CD4-positive, alpha-beta T cell treated with Interleukin-6 for 4 hours (primary cell): Measurements from ENCODE around the gene CSF3.
"Not testable (repeated sequence)": the region's sequence is repeated elsewhere in the genome, so short reads cannot be mapped to it uniquely, and the experiment has no call there.

ENCODE experiments used
- DNase-seq: peaks from one replicate; pipeline ENCODE4 v3.0.0-alpha.2; 2020; ENCODE audit warnings: mixed read lengths

The CSF3 gene

DNA sequence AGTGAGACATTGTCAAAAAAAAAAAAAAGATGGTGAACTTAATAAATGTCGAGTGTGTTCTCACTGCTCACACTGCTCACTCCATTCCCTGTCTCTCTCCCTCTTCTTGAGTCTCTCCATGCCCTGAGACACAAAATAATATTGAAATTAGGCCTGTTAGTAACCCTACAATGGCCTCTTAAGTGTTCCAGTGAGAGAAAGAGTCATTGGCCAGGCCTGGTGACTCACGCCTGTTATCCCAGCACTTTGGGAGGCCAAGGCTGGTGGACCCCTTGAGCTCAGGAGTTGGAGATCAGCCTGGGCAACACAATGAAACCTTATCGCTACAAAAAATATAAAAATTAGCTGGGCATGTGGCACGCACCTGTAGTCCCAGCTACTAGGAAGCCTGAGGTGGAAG lies 16.2 kb upstream of the CSF3 start:
- no peak for DNase-seq

DNA sequence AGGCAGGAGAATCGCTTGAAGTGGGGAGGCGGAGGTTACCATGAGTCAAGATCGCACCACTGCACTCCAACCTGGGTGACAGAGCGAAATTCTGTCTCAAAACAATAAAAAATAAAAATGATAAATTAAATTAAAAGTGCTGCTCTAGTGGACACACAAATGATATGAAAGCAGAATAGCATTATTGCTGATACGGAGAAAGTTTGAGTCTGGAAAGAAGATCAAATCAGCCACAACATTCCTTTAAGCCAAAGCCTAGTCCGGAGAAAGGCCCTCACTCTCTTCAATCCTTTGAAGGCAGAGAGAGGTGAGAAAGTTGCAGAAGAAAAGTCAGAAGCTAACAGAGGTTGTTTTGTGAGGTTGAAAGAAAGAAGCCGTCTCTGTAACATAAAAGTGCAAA lies 15.1 kb upstream of the CSF3 start:
- no peak for DNase-seq

DNA sequence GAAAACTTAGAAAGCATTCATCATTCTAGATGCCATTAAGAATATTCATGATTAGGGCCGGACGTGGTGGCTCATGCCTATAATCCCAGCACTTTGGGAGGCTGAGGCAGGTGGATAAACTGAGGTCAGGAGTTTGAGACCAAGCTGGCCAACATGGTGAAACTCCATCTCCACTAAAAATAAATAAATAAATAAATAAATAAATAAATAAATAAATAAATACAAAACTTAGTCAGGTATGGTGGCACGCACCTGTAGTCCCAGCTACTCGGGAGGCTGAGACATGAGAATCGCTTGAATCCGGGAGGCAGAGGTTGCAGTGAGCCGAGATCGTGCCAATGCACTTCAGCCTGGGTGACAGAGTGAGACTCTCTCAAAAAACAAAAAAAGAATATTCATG lies 13.9 kb upstream of the CSF3 start:
- DNase-seq: not testable (repeated sequence)

DNA sequence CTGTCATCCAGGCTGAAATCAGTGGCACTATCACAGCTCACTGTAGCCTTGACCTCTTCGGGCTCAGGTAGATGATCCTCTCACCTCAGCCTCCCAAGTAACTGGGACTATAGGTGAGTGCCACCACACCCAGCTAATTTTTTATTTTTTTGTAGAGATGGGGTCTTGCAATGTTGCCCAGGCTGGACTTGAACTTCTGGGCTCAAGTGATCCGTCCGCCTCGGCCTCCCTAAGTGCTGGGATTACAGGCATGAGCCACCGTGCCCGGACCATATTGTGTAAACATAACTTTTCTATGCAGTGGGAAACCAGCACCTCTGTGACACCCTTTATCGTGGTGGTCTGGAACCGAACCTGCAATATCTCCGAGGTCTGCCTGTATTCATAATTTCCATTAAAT lies 11.2 kb upstream of the CSF3 start:
- no peak for DNase-seq

DNA sequence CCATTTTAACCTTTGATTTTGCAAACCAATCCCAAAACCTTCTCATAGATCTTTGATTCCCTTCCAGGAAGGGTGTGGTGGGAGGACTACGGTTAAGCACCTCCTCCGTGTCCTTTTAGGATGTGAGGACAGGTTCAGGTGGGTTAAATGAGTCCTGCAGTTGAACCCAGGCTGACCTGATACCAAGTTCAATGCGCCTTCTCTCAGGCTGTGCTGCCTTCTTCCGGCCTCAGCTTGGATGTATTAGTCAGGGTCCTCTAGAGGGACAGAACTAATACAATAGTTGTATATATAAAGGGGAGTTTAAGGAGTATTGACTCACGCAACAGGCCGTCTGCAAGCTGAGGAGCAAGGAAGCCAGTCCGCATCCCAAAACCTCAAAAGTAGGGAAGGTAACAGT lies 10.5 kb upstream of the CSF3 start:
- DNase-seq: no peak

DNA sequence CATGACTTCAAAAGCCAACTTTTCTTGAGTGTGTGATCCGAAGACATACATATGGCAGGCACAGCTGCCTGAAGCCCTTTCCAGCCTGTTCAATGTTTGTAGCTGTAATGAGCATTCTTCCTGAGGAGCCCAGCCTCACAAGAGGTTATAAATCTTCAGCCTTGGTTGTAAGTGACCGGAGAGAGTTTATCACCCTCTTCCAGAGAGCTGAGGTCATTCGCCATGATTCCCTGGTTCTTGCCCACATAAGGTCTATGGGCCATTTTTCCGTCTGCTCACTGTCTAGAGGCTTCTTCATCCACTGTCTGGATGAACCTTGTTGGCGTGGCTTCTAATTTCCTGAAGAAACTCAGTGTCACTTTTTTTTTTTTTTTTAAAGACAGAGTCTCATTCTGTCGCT lies 9.7 kb upstream of the CSF3 start:
- no peak for DNase-seq

DNA sequence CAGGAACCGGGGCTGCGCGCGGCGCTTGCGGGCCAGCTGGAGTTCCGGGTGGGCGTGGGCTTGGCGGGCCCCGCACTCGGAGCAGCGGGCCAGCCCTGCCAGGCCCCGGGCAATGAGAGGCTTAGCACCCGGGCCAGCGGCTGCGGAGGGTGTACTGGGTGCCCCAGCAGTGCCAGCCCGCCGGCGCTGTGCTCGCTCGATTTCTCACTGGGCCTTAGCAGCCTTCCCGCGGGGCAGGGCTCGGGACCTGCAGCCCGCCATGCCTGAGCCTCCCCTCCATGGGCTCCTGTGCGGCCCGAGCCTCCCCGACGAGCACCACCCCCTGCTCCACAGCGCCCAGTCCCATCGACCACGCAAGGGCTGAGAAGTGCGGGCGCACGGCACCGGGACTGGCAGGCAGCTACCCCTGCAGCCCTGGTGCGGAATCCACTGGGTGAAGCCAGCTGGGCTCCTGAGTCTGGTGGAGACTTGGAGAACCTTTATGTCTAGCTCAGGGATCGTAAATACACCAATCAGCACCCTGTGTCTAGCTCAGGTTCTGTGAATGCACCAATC lies 4.2 kb upstream of the CSF3 start:
- DNase-seq: not testable (repeated sequence)

DNA sequence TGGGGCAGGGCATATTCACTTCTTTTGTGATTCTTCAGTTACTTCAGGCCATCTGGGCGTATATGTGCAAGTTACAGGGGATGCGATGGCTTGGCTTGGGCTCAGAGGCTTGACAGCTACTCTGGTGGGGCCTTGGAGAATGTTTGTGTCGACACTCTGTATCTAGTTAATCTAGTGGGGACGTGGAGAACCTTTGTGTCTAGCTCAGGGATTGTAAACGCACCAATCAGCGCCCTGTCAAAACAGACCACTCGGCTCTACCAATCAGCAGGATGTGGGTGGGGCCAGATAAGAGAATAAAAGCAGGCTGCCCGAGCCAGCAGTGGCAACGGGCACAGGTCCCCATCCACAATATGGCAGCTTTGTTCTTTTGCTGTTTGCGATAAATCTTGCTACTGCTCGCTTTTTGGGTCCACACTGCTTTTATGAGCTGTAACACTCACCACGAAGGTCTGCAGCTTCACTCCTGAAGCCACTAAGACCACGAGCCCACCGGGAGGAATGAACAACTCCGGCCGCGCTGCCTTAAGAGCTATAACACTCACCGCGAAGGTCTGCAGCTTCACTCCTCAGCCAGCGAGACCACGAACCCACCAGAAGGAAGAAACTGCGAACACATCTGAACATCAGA lies 3.1 kb upstream of the CSF3 start:
- DNase-seq: not testable (repeated sequence)

DNA sequence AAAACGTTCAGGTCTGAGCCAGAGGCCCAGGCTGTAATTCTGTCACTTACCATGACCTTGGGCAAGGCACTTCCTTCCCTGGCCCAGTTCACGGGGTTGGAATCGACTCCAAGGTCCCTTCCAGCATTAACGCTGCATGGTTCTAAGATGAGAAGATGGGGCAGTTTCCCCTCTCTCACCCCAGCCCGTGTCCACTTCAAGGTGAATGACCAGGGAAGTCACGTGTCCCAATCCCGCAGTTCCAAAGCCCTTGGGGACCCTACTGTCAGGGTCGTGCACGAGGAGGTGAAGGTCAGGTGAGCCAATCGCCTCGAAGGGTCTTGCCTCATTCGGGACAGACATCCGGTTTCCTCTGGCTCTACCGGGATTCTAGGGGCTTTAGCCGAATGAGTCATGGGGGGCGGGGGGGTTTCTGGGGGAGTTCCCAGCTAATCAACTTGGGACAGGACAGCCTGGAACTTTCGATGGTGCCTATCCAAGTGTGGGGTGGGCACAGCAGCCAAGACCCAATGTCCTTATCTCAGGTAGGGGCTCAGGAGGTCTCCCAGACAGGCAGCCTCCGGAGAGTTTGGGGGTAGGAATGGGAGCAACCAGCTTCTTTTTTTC lies 762 bp upstream of the CSF3 start:
- DNase-seq: no peak

DNA sequence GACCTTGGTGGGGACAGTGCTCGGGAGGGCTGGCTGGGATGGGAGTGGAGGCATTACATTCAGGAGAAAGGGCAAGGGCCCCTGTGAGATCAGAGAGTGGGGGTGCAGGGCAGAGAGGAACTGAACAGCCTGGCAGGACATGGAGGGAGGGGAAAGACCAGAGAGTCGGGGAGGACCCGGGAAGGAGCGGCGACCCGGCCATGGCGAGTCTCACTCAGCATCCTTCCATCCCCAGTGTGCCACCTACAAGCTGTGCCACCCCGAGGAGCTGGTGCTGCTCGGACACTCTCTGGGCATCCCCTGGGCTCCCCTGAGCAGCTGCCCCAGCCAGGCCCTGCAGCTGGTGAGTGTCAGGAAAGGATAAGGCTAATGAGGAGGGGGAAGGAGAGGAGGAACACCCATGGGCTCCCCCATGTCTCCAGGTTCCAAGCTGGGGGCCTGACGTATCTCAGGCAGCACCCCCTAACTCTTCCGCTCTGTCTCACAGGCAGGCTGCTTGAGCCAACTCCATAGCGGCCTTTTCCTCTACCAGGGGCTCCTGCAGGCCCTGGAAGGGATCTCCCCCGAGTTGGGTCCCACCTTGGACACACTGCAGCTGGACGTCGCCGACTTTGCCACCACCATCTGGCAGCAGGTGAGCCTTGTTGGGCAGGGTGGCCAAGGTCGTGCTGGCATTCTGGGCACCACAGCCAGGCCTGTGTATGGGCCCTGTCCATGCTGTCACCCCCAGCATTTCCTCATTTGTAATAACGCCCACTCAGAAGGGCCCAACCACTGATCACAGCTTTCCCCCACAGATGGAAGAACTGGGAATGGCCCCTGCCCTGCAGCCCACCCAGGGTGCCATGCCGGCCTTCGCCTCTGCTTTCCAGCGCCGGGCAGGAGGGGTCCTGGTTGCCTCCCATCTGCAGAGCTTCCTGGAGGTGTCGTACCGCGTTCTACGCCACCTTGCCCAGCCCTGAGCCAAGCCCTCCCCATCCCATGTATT lies 1.1 kb downstream of the CSF3 start:
- no peak for DNase-seq

DNA sequence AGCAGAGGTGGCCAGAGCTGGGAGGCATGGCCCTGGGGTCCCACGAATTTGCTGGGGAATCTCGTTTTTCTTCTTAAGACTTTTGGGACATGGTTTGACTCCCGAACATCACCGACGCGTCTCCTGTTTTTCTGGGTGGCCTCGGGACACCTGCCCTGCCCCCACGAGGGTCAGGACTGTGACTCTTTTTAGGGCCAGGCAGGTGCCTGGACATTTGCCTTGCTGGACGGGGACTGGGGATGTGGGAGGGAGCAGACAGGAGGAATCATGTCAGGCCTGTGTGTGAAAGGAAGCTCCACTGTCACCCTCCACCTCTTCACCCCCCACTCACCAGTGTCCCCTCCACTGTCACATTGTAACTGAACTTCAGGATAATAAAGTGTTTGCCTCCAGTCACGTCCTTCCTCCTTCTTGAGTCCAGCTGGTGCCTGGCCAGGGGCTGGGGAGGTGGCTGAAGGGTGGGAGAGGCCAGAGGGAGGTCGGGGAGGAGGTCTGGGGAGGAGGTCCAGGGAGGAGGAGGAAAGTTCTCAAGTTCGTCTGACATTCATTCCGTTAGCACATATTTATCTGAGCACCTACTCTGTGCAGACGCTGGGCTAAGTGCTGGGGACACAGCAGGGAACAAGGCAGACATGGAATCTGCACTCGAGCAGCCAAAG lies 2.3 kb downstream of the CSF3 start:
- DNase-seq: no peak

DNA sequence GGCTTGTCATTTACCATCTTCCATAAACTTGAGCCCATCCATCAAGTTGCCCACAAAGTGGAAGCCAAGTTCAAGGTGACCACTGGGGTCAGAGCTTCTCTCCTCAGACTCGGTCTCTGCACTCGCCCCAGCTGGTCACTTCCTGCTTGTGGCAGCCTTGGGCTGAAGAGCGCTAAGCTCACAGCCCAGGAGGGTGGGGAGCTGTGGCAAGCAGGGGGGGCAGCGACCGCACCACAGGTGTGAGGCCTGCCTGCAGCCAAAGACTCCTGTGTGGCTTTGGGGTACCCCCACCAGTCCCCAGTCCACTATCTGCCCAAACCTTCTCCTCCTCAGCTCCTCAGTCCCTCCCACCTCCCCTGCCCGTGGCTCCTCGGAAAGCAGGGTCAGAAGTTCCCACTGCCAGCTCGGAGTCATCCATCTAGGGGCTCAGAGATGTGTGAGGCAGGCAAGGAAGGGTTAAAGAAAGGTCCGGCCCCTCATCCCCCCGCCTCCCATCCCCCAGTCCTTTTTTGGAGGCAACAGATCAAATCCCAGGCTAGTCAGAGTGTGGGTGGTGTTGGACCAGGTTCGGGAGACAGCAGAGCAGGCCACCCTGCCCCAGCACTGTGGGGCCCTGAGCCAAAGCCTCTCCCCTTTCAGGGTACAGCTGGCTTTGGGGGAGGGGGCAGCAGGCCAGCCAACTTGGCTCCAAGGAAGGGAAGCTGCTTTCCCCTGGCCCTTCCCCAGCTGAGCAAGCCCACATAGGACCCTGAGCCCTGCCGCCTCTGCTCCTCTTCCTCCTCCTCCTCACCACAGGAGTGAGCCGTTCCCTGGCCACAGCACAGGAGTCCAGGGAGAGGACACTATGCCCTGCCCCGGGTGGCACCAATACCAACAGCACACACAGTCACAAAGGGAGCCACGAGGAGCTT lies 3.2 kb downstream of the CSF3 start:
- no peak for DNase-seq

DNA sequence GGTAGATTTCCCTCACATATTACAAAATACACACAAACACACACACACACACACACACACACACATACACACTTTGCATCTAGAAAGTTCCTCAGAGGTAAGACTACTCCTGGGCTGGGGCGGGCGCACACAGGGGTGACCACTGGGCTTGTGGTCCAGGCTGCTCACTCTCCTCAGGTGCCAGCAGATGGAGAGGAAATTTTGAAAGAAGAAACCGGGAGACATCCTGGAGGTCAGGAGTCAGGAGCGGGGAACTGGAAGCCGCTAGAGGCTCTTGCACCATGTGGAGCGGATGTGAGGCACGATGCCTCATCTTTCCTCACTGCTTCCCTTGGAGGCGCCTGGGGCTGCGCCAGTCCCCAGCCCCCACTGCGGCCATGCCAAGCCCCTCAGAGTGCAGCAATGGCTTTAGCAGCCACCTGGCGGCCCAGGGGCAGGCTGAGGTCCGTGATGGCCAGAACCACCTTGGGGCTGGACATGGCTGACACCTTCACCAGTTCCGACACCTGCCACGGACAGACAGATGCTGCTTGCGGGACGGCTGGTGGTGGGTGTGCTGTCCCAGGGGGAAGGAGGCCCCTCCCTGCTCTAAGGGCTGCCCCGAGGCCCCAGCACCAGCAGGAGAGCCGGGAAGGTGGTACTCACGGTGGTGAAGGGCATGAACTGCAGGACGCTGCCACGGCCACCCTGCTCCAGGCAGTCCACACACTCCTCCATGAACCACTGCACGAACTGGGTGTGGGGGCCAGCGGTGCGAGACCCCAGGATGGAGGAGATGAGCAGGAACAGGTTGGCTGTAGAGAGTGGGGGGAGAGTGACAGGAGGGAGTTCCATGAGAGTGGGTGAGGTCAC lies 4.1 kb downstream of the CSF3 start:
- DNase-seq: no peak

DNA sequence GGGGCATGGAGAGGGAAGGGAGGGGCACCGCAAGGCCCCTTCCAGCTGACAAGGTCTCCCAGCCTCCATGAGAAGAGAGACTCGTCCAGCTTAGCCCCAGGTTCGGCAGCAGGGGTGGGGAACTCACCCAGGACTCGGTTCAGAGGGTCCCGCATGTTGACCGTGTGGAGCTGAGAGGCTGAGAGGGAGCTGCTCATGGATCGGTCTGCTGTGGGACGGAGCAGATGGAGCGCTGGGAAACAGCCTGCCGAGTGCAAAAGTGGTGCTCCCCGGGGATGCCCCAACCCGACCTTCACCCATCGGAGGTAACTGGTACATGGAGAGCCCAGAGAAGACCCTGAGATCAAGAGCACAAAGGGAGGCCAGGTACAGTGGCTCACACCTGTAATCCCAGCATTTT lies 4.9 kb downstream of the CSF3 start:
- DNase-seq: no peak

DNA sequence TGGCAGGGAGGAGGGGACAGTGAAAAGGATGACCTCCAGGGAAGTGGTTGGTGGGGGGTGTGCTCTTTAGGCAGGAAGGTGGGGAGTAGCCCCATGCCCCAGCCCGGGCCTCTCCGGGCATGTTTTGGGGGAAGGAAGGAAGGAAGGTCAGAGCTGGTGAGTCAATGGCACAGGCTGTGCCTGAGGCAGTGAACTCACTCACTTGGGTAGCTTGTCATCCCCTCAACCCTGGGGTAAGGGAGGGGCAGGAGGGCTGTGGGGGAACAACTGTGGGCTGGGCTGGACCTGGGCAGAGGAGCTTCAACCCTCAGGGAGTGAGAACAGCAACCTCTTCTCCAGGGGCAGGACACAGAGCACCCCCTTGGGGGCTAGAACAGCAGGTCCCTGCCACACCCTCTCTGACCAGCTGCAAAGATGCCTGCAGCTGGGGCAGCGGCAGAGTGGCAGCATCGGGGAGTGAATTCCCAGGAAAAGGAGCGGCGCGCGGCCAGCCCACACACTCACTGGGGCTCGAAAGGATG lies 6.3 kb downstream of the CSF3 start:
- no peak for DNase-seq

DNA sequence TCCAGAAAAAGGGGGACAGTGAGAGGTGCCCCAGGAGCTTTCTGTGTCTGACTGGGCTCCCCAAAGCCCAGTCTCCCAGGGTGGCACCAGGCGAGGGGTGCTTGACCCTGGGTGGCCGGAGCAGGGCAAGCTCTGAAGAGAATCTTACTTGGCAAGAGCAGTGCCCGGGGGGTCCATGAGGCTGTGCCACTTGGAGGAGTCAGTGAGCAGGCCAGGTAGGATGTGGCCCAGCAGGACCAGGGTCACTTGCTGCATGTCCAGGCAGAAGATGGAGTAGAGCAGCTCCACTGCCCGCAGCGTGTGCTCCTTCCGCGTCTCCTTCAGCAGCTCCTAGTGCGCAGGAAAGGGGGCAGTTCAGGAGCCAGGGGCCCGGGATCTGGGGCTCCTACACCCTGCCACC lies 7.3 kb downstream of the CSF3 start:
- no peak for DNase-seq

DNA sequence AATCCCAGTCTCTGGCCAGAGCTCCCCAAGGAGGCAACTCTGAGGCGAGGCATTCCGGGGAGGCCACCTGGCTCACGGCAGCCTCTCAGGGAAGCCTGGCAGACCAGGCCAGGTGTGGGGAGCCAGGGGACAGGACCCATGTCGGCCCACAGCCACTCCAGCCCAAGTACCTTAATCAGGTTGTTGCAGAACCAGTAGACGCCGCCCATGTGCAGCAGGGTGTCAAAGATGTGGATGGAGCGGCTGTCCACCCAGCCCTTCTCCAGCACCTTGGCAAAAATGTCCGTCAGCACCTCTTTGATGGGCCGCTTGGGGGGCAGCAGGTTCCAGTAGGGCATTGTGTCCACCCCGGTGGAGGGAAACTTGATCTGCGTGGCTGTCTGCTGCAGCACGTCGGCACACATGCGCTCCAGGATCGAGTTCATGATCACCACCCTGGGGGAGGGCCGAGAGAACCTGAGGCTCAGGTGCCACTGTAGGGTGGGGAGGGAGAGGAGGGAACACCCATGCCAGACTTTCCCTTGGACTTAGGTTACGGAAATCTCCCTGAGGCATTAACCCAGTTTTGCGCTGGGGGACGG lies 7.8 kb downstream of the CSF3 start:
- DNase-seq: no peak

DNA sequence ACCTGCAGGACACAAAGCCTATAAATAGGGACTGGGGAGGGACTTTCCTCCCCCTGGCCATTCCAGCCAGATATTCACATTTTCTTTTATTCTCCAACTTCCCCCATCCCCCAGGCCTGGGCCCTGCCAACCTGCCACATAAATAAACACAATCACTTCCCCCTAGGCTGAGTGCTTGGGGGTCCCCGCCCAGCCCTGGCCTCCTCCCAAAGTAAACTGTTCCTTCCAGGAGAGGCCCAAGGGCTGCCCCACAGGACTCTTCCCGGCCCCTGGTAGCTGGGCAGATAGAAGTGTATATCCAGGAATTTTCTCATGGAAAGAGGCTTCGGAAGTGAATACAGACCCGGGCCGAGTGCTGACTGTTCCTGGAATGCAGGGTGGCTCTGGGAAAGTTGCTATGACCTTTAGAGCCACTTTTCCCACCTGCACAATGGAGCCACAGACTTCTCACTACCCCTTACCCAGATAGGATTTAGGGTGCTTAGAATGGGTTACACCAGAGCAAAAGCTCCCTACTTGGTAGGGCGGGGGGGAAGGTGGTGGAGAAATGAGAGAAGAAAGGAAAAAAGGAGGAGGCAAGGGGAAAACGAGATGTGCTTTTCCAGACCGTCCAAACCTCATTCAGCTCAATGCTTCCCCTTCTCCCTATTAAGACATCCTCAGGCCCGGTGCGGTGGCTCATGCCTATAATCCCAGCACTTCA lies 8.5 kb downstream of the CSF3 start:
- no peak for DNase-seq

DNA sequence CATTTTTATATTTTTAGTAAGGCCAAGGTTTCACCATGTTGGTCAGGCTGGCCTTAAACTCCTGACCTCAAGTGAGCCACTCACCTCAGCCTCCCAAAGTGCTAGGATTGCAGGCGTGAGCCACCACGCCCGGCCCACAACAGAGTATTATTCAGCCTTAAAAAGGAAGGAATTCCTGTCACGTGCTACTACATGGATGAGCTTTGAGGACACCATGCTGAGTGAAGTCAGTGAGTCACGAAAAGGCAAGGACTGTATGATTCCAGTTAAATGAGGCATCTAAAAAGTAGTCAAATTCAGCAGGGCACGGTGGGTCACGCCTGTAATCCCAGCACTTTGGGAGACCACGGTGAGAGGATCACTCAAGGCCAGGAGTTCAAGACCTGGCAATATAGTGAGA lies 9.7 kb downstream of the CSF3 start:
- no peak for DNase-seq

DNA sequence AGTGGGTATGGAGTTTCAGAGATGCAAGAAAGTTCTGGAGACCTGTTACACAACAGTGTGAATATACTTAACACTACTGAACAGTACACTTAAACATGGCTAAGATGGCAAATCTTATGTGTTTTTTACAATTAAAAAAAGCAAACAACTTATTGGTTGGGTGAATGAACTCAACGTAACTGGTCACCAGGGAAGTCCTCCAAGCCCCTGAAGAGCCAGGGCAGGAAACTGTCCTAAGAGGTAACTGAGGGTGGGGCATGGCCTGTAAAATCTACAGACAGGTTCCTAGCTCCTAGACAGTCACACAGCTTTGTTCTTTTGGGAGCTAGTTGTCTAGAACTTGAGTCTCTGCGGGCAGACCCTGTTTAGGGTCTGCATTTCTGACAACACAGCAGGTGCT lies 10.3 kb downstream of the CSF3 start:
- DNase-seq: no peak
